Smooth muscle cell (in vitro differentiated cells): Measurements from ENCODE around the gene PPFIA2. TPM values are rescaled to one million over a fixed set of nuclear protein-coding genes. Genes with fewer than 3 reads are reported as not detected.

Source experiments
- DNase-seq: peaks from one replicate; lab custom pipeline; 2025; ENCODE audit not compliant: unreplicated experiment; lab: John Stamatoyannopoulos, UW
- H2AFZ ChIP-seq: fragments of 200-600 bp; sonication (generic); 2 replicates; pipeline ENCODE4 v1.6.0; 2016; ENCODE audit warnings: antibody characterized with exemption, low read depth, mild to moderate bottlenecking
- H3F3A ChIP-seq: fragments of 200-600 bp; sonication (generic); 2 replicates; pipeline ENCODE4 v1.6.0; 2017; ENCODE audit warnings: antibody characterized with exemption, low read depth
- H3K27ac ChIP-seq: fragments of 200-600 bp; sonication (generic); 2 replicates; pipeline ENCODE4 v1.5.1; 2016; ENCODE audit warnings: low read depth, mild to moderate bottlenecking
- H3K27me3 ChIP-seq: fragments of 200-600 bp; sonication (generic); 2 replicates; pipeline ENCODE4 v1.6.1; 2016; ENCODE audit warnings: low read depth, mild to moderate bottlenecking
- H3K36me3 ChIP-seq: fragments of 200-600 bp; sonication (generic); 2 replicates; pipeline ENCODE4 v1.5.1; 2016; ENCODE audit warnings: low read depth
- H3K4me1 ChIP-seq: fragments of 200-600 bp; sonication (generic); 2 replicates; pipeline ENCODE4 v1.5.1; 2016; ENCODE audit warnings: low read depth
- H3K4me2 ChIP-seq: fragments of 200-600 bp; sonication (generic); 2 replicates; pipeline ENCODE4 v1.6.0; 2016; ENCODE audit warnings: mild to moderate bottlenecking
- H3K4me3 ChIP-seq: fragments of 200-600 bp; sonication (generic); 2 replicates; pipeline ENCODE4 v1.5.1; 2016; ENCODE audit warnings: mild to moderate bottlenecking
- H3K79me2 ChIP-seq: fragments of 200-600 bp; sonication (generic); 2 replicates; pipeline ENCODE4 v1.6.0; 2016; ENCODE audit warnings: low read depth, mild to moderate bottlenecking
- H3K9ac ChIP-seq: fragments of 200-600 bp; sonication (generic); 2 replicates; pipeline ENCODE4 v1.6.0; 2016; ENCODE audit warnings: low read depth
- H3K9me3 ChIP-seq: fragments of 200-600 bp; sonication (generic); replicated peaks from 2 replicates; pipeline ENCODE4 v1.5.1; 2016; ENCODE audit warnings: low read depth
- H4K20me1 ChIP-seq: fragments of 200-600 bp; sonication (generic); 2 replicates; pipeline ENCODE4 v1.6.0; 2016; ENCODE audit warnings: low read depth
- CTCF ChIP-seq: fragments of 200-600 bp; sonication (generic); IDR thresholded peaks from 2 replicates; pipeline ENCODE4 v1.5.1; 2017; ENCODE audit warnings: borderline replicate concordance, mild to moderate bottlenecking, antibody characterized with exemption; ENCODE audit not compliant: insufficient read depth, poor library complexity, severe bottlenecking
- WGBS: methylation state at CpG from one replicate; pipeline ENCODE4 v1.1.7; 2016; ENCODE audit warnings: low lambda C conversion rate; 5-methylcytosine and 5-hydroxymethylcytosine counted together
- polyA plus RNA-seq: library from polyadenylated mRNA; unstranded; fragments of >200 nt; fragmentation: Nextera tagmentation; extraction: Ambion mirVana; gene quantifications from 2 replicates; pipeline ENCODE4 v1.2.1, GENCODE V29; 2016
- total RNA-seq: library from RNA; depleted of rRNA; stranded (reverse); fragments of >200 nt; gene quantifications from 2 replicates; pipeline ENCODE4 v1.2.3, GENCODE V29; 2014

Gene PPFIA2
- total and polyA plus RNA-seq, 2 experiments from 2014 or later: not detected

- Histone ChIP-seq H3K4me1 (no peaks in the 10 kb centered on the region), H3K4me2 (no peak overlapping the region), H3K79me2 (no peaks in the 10 kb centered on the region), H3K9ac (no peak overlapping the region), H3K27ac (no peak overlapping the region), H3K36me3 (no peaks in the 10 kb centered on the region), H3F3A (no peaks in the 10 kb centered on the region), H3K9me3 (no peaks in the 10 kb centered on the region), H2AFZ (no peak overlapping the region), H3K27me3 (peaks cover 5% of the 10 kb centered on the region), H3K4me3 (no peak overlapping the region), H4K20me1 (no peaks in the 10 kb centered on the region)
- 86% methylated on average over 12 of the region's 12 CpGs for WGBS
- TF ChIP-seq CTCF: no peak
- DNase-seq: no peak
Measured at GRCh38 chr12:81294325-81295190, 464.6 kb downstream of the PPFIA2 start.

GRCh38 chr12:81288651-81289050 lies 470.5 kb downstream of the PPFIA2 start:
- DNase-seq: no peak
- Histone ChIP-seq H3F3A (no peaks in the 10 kb centered on the region), H3K4me2 (no peak overlapping the region), H3K9me3 (no peaks in the 10 kb centered on the region), H3K4me3 (no peak overlapping the region), H3K79me2 (no peaks in the 10 kb centered on the region), H3K9ac (no peak overlapping the region), H3K27me3 (peaks cover 14% of the 10 kb centered on the region), H3K27ac (no peak overlapping the region), H2AFZ (no peak overlapping the region), H3K36me3 (no peaks in the 10 kb centered on the region), H4K20me1 (no peaks in the 10 kb centered on the region), H3K4me1 (no peaks in the 10 kb centered on the region)
- no peak for TF ChIP-seq CTCF

- Histone ChIP-seq H3K27me3 (peaks cover 5% of the 10 kb centered on the region), H3K4me2 (no peak overlapping the region), H3K9me3 (no peaks in the 10 kb centered on the region), H4K20me1 (no peaks in the 10 kb centered on the region), H3K79me2 (no peaks in the 10 kb centered on the region), H3K36me3 (no peaks in the 10 kb centered on the region), H2AFZ (no peak overlapping the region), H3K4me3 (no peak overlapping the region), H3K4me1 (no peaks in the 10 kb centered on the region), H3F3A (no peaks in the 10 kb centered on the region), H3K9ac (no peak overlapping the region), H3K27ac (no peak overlapping the region)
- no peak for TF ChIP-seq CTCF
- DNase-seq: no peak
- WGBS: 24% methylated on average over 3 of the region's 3 CpGs
Measured at GRCh38 chr12:81284137-81284536, 475.0 kb downstream of the PPFIA2 start.
